ENCODE measurements around the gene AGO3. TPM values are rescaled to one million over a fixed set of nuclear protein-coding genes. Genes with fewer than 3 reads are reported as not detected.
"Not testable (repeated sequence)": the region's sequence is repeated elsewhere in the genome, so short reads cannot be mapped to it uniquely, and the experiment has no call there.

AGO3 gene
- total RNA-seq, 1 donor from 2014 or later, result 29.2 TPM

GRCh38 chr1:35884934-35885333 is 46.0 kb upstream of the AGO3 start:
- Mint-ChIP-seq H3K36me3 (ENCODE audit: low read depth) (peaks cover 4% of the 10 kb centered on the region), H3K4me3 (peak overlapping the region; percentile 87)
- TF ChIP-seq, protein P1, sequence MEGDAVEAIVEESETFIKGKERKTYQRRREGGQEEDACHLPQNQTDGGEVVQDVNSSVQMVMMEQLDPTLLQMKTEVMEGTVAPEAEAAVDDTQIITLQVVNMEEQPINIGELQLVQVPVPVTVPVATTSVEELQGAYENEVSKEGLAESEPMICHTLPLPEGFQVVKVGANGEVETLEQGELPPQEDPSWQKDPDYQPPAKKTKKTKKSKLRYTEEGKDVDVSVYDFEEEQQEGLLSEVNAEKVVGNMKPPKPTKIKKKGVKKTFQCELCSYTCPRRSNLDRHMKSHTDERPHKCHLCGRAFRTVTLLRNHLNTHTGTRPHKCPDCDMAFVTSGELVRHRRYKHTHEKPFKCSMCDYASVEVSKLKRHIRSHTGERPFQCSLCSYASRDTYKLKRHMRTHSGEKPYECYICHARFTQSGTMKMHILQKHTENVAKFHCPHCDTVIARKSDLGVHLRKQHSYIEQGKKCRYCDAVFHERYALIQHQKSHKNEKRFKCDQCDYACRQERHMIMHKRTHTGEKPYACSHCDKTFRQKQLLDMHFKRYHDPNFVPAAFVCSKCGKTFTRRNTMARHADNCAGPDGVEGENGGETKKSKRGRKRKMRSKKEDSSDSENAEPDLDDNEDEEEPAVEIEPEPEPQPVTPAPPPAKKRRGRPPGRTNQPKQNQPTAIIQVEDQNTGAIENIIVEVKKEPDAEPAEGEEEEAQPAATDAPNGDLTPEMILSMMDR (conservative IDR thresholded peaks at IDR 0.05), result no peak

DNA sequence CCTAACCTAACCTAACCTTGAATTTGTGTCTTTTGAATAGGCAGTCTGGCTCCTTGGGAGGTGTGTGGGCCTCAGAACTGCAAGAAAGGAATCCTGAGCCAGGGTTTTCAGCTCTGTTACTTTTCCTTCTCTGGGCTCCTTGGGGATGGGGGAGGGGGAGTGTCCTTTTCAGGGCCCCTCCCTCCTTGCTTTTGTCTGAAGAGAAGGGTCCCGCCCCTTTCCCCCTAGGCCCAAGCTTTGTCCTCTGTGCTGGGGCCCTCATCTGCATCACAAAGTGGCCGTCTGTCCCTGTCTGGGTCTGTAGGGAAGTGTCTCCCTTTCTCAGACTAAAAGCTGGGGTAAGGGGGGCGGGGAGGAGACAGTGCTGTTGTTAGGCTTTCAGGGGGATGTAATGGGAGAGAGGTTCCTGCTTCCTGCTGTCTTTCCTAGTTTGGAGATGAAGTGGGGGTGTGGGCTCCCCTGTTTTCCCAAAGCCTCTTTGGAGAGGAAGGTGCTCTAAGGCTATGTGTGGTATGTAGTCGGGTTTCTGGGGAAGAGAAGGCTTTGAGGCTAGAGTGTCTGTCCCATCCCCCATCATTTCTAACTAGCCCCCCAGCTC is 44.8 kb upstream of the AGO3 start:
- H3K27me3 Mint-ChIP-seq (ENCODE audit: low read depth), result no peaks in the 10 kb centered on the region
- no peaks in the 10 kb centered on the region for H3K9me3 Mint-ChIP-seq
- peak; percentile 64 for DNase-seq (ENCODE audit: low read depth, low spot score)
- TF ChIP-seq, protein P1 (conservative IDR thresholded peaks at IDR 0.05), result no peak
- H3K4me1 Mint-ChIP-seq, result peaks cover 48% of the 10 kb centered on the region
- H3K4me3 Mint-ChIP-seq, result peak overlapping the region; percentile 87
- H3K27ac Mint-ChIP-seq (ENCODE audit: unreplicated experiment), result peak overlapping the region; percentile 52
- peaks cover 7% of the 10 kb centered on the region for H3K36me3 Mint-ChIP-seq (ENCODE audit: low read depth)

More at GRCh38 chr1:35884934-35885333, 46.0 kb upstream of the AGO3 start:
- H3K4me1 Mint-ChIP-seq, result peaks cover 48% of the 10 kb centered on the region
- H3K27ac Mint-ChIP-seq (ENCODE audit: unreplicated experiment), result no peak overlapping the region
- H3K9me3 Mint-ChIP-seq, result no peaks in the 10 kb centered on the region
- DNase-seq (ENCODE audit: low read depth, low spot score), result no peak
- no peaks in the 10 kb centered on the region for H3K27me3 Mint-ChIP-seq (ENCODE audit: low read depth)

GRCh38 chr1:35886577-35887431 is 44.1 kb upstream of the AGO3 start:
- TF ChIP-seq, protein P1 (conservative IDR thresholded peaks at IDR 0.05), result no peak
- H3K27ac Mint-ChIP-seq (ENCODE audit: unreplicated experiment), result peak overlapping the region; percentile 52
- peaks cover 48% of the 10 kb centered on the region for H3K4me1 Mint-ChIP-seq
- H3K36me3 Mint-ChIP-seq (ENCODE audit: low read depth), result peaks cover 9% of the 10 kb centered on the region
- no peaks in the 10 kb centered on the region for H3K9me3 Mint-ChIP-seq
- H3K4me3 Mint-ChIP-seq, result peak overlapping the region; percentile 87
- H3K27me3 Mint-ChIP-seq (ENCODE audit: low read depth), result no peaks in the 10 kb centered on the region
- no peak for DNase-seq (ENCODE audit: low read depth, low spot score)

- TF ChIP-seq, protein P1 (conservative IDR thresholded peaks at IDR 0.05), result no peak
- DNase-seq (ENCODE audit: low read depth, low spot score), result no peak
- Mint-ChIP-seq H3K9me3 (no peaks in the 10 kb centered on the region), H3K4me3 (peak overlapping the region; percentile 66), H3K4me1 (peaks cover 42% of the 10 kb centered on the region), H3K27ac (ENCODE audit: unreplicated experiment) (peak overlapping the region; percentile 46), H3K36me3 (ENCODE audit: low read depth) (peaks cover 9% of the 10 kb centered on the region), H3K27me3 (ENCODE audit: low read depth) (no peaks in the 10 kb centered on the region)
Measured at GRCh38 chr1:35887508-35887907, 43.4 kb upstream of the AGO3 start.

DNA sequence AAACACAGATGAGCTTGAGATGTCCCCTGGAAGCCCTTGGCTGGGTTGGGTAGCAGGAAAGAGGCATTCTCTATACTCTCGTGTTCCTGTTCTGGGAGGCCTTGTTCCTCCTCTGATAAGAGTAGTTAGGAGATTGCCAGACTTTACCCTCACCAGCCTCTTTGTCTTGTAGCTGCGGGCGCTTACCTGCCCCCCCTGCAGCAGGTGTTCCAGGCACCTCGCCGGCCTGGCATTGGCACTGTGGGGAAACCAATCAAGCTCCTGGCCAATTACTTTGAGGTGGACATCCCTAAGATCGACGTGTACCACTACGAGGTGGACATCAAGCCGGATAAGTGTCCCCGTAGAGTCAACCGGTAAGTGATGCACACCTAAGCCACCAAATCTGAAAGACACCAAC is 42.6 kb upstream of the AGO3 start:
- H3K9me3 Mint-ChIP-seq, result no peaks in the 10 kb centered on the region
- peaks cover 9% of the 10 kb centered on the region for H3K36me3 Mint-ChIP-seq (ENCODE audit: low read depth)
- no peak for DNase-seq (ENCODE audit: low read depth, low spot score)
- H3K27ac Mint-ChIP-seq (ENCODE audit: unreplicated experiment), result peak overlapping the region; percentile 22
- no peaks in the 10 kb centered on the region for H3K27me3 Mint-ChIP-seq (ENCODE audit: low read depth)
- H3K4me3 Mint-ChIP-seq, result no peak overlapping the region
- H3K4me1 Mint-ChIP-seq, result peaks cover 40% of the 10 kb centered on the region
- TF ChIP-seq, protein P1 (conservative IDR thresholded peaks at IDR 0.05), result no peak

GRCh38 chr1:35888981-35889380 is 41.9 kb upstream of the AGO3 start:
- not testable (repeated sequence) for H3K27me3 Mint-ChIP-seq (ENCODE audit: low read depth); H3K4me3 Mint-ChIP-seq; H3K36me3 Mint-ChIP-seq (ENCODE audit: low read depth); H3K9me3 Mint-ChIP-seq; H3K27ac Mint-ChIP-seq (ENCODE audit: unreplicated experiment); DNase-seq (ENCODE audit: low read depth, low spot score)
- H3K4me1 Mint-ChIP-seq, result peaks cover 39% of the 10 kb centered on the region
